ENCODE measurements around the gene TMEM154.

The TMEM154 gene

DNA sequence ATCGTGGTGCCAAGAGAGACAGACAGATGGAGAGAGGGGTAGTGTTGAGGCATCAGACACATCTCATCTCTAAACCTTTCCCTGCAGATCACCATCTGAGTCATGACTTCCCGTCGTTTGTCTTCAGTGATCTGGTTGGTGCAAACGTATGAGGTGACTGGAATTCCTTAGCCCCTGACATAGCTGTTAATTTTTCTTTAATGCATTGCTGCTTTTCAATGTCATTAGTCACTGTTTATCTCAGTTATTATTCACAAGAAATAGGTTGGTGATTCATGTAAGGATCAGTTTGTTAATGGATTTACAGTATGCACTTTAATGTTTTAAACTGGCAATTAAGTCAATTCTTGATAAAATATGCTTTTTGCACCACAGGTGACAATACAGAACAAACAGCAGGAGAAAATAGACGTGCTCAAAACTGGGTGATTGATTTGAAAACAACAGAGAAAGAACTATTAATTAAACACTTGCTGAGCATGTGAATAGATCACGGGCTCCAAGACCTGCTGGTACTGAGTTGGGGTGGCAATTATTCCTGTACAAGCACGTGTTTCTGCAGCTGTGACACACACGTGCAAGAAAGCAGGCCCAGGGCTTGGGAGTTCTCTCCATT, 1.3 kb upstream of the TMEM154 start:
- TF ChIP-seq, protein P1, sequence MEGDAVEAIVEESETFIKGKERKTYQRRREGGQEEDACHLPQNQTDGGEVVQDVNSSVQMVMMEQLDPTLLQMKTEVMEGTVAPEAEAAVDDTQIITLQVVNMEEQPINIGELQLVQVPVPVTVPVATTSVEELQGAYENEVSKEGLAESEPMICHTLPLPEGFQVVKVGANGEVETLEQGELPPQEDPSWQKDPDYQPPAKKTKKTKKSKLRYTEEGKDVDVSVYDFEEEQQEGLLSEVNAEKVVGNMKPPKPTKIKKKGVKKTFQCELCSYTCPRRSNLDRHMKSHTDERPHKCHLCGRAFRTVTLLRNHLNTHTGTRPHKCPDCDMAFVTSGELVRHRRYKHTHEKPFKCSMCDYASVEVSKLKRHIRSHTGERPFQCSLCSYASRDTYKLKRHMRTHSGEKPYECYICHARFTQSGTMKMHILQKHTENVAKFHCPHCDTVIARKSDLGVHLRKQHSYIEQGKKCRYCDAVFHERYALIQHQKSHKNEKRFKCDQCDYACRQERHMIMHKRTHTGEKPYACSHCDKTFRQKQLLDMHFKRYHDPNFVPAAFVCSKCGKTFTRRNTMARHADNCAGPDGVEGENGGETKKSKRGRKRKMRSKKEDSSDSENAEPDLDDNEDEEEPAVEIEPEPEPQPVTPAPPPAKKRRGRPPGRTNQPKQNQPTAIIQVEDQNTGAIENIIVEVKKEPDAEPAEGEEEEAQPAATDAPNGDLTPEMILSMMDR (IDR thresholded peaks at IDR 0.05; ENCODE audit: low read depth, low read length, missing control alignments) = no peak
- DNase-seq (ENCODE audit: low read depth) = no peak

DNA sequence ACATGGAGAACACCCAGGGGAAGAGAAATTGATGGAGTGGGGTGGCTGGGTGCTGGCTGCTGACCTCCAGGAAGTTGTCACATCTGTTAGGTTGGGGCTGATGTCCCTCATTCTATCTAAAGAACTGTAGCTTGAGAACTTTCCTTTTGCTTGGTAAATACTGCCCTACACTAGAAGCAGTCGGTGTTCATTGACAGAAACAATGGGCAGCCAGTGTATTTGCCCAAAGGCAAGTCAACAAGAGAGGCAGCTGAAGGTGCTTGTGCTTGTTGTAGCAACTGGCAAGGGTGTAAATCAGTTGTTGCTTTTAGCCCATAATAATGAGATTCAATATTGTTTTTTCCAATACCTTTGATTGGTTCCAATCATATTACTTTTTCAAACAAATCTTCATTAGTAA, 956 bp downstream of the TMEM154 start:
- H3K4me3 ChIP-seq (ENCODE audit: low read depth, low read length) = peak overlapping the region; percentile 64
- no peak for DNase-seq (ENCODE audit: low read depth)
- TF ChIP-seq, protein P1 (IDR thresholded peaks at IDR 0.05; ENCODE audit: low read depth, low read length, missing control alignments) = no peak

More for the DNA sequence above, 1.3 kb upstream of the TMEM154 start:
- no peak overlapping the region for H3K4me3 ChIP-seq (ENCODE audit: low read depth, low read length)

- TF ChIP-seq, protein P1 (IDR thresholded peaks at IDR 0.05; ENCODE audit: low read depth, low read length, missing control alignments) = no peak
- DNase-seq (ENCODE audit: low read depth) = no peak
- no peak overlapping the region for H3K4me3 ChIP-seq (ENCODE audit: low read depth, low read length)
These were observed 2.7 kb downstream of the TMEM154 start for GRCh38 chr4:152677117-152677516.

DNA sequence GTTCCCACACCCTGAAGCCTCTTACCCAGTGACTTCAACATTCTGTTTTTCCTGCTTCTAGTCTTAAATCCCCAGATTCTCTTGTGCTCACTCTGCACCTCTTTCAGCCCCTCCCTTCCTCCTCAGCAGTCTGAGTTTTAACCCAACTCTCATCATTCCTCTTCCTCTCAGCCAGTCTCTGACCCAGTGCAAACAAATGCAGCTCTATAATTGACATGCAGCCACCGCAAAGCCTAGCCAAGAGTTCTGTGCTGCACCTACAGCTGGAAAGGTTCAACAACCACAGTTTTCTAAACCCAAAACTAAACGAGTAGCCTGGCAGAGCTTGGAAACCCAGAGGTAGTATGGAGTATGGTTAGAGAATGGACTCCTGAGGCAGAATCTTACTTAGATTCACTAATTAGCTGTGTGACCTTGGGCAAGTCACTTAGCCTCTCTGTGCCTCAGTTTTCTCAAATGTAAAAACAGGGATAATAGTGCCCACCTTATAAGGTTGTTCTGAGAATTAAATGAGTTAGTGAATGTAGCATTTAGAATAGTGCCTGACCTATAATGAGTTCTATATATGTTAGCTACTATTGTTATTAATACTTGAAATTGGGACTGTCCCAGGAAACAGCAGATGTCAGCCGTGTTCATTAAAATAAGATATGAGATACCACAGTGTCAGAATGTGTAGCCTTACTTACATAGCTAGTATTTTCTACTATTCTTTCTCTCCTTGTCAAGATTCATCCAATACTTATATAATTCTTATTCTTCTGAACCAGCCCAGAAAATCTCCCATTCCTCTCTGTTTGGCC, 3.5 kb downstream of the TMEM154 start:
- H3K4me3 ChIP-seq (ENCODE audit: low read depth, low read length) = peak overlapping the region; percentile 5
- DNase-seq (ENCODE audit: low read depth) = no peak
- TF ChIP-seq, protein P1 (IDR thresholded peaks at IDR 0.05; ENCODE audit: low read depth, low read length, missing control alignments) = no peak

- TF ChIP-seq, protein P1 (IDR thresholded peaks at IDR 0.05; ENCODE audit: low read depth, low read length, missing control alignments) = no peak
- DNase-seq (ENCODE audit: low read depth) = no peak
- no peak overlapping the region for H3K4me3 ChIP-seq (ENCODE audit: low read depth, low read length)
These were observed 5.4 kb downstream of the TMEM154 start for GRCh38 chr4:152674359-152674758.

DNA sequence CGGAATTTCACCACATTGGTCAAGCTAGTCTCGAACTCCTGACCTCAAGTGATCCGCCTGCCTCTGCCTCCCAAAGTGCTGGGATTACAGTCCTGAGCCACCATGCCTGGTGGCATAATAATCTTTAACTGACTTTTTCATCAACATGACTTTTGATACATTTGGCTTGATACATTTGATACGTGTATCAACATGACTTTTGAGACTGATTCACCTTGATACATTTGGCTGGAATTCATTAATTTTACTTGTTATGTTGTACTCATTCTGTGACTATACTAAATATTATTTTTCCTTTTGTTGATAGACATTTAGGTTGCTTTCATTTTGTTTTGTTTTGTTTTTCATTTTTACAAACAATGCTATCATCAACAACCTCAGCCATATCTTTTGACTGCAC, 6.3 kb downstream of the TMEM154 start:
- TF ChIP-seq, protein P1 (IDR thresholded peaks at IDR 0.05; ENCODE audit: low read depth, low read length, missing control alignments) = no peak
- H3K4me3 ChIP-seq (ENCODE audit: low read depth, low read length) = no peak overlapping the region
- DNase-seq (ENCODE audit: low read depth) = no peak
